Measurements from ENCODE around the gene MYO3B. TPM values are rescaled to one million over a fixed set of nuclear protein-coding genes. Genes with fewer than 3 reads are reported as not detected.
"Not testable (repeated sequence)": the region's sequence is repeated elsewhere in the genome, so short reads cannot be mapped to it uniquely, and the experiment has no call there.

The MYO3B gene
- total and polyA plus RNA-seq, 12 donors = 0.04 to 0.11 (median 0.06) TPM; not detected in 8

GRCh38 chr2:170467568-170468422, 289.8 kb downstream of the MYO3B start:
- H3K36me3 ChIP-seq (replicated peaks in 1 of 2) = no peaks in the 10 kb centered on the region
- intact Hi-C loops (cut with DNase I) = no loop called here
- H3K4me3 ChIP-seq = no peak overlapping the region
- H3K4me1 ChIP-seq (replicated peaks in 1 of 2) = no peaks in the 10 kb centered on the region
- no peak for TF ChIP-seq POLR2A (IDR thresholded peaks at IDR 0.05)
- TF ChIP-seq, protein P1, sequence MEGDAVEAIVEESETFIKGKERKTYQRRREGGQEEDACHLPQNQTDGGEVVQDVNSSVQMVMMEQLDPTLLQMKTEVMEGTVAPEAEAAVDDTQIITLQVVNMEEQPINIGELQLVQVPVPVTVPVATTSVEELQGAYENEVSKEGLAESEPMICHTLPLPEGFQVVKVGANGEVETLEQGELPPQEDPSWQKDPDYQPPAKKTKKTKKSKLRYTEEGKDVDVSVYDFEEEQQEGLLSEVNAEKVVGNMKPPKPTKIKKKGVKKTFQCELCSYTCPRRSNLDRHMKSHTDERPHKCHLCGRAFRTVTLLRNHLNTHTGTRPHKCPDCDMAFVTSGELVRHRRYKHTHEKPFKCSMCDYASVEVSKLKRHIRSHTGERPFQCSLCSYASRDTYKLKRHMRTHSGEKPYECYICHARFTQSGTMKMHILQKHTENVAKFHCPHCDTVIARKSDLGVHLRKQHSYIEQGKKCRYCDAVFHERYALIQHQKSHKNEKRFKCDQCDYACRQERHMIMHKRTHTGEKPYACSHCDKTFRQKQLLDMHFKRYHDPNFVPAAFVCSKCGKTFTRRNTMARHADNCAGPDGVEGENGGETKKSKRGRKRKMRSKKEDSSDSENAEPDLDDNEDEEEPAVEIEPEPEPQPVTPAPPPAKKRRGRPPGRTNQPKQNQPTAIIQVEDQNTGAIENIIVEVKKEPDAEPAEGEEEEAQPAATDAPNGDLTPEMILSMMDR (IDR thresholded peaks at IDR 0.05) = no peak
- H3K27ac ChIP-seq = no peak overlapping the region
- WGBS, 4 donors = 16 to 34% (median 17%) methylated on average over 1 of the region's 1 CpG
- no peaks in the 10 kb centered on the region for H3K27me3 ChIP-seq
- DNase-seq = no peak
- H3K9me3 ChIP-seq (replicated peaks in 1 of 3) = no peaks in the 10 kb centered on the region

GRCh38 chr2:170468557-170468956, 290.6 kb downstream of the MYO3B start:
- TF ChIP-seq, protein P1 (IDR thresholded peaks at IDR 0.05) = no peak
- H3K4me3 ChIP-seq = no peak overlapping the region
- H3K4me1 ChIP-seq (replicated peaks in 1 of 2) = no peaks in the 10 kb centered on the region
- no peaks in the 10 kb centered on the region for H3K27me3 ChIP-seq
- H3K36me3 ChIP-seq (replicated peaks in 1 of 2) = no peaks in the 10 kb centered on the region
- intact Hi-C loops (cut with DNase I) = no loop called here
- H3K9me3 ChIP-seq (replicated peaks in 1 of 3) = no peaks in the 10 kb centered on the region
- H3K27ac ChIP-seq = no peak overlapping the region
- 69 to 81% (median 76%) methylated on average over 4 of the region's 4 CpGs for WGBS, 4 donors
- no peak for DNase-seq

DNA sequence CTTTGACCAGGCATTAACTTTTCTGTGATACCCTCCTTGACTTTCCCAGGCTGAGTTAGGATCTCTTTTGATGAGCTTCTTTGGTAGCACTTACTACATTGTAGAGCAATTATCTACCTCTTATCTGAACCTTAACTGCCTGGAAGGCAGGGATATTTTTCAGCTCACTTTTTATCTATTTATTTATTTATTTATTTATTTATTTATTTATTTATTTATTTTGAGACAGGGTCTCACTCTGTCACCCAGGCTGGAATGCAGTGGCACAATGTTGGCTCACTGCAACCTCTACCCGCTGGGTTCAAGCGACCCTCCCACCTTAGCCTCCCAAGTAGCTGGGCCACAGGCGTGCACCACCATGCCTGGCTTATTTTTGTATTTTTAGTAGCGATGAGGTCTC, 294.6 kb downstream of the MYO3B start:
- DNase-seq; H3K9me3 ChIP-seq (replicated peaks in 1 of 3); intact Hi-C loops (cut with DNase I); H3K36me3 ChIP-seq (replicated peaks in 1 of 2); H3K4me1 ChIP-seq (replicated peaks in 1 of 2); H3K27ac ChIP-seq; H3K27me3 ChIP-seq; H3K4me3 ChIP-seq: not testable (repeated sequence)
- 81 to 99% (median 95%) methylated on average over 4 of the region's 4 CpGs for WGBS, 4 donors

GRCh38 chr2:170475878-170476277, 297.9 kb downstream of the MYO3B start:
- Histone ChIP-seq H3K27me3 (peaks cover 3% of the 10 kb centered on the region), H3K27ac (no peak overlapping the region), H3K36me3 (replicated peaks in 1 of 2) (no peaks in the 10 kb centered on the region), H3K4me3 (no peak overlapping the region), H3K9me3 (replicated peaks in 1 of 3) (no peaks in the 10 kb centered on the region), H3K4me1 (replicated peaks in 1 of 2) (no peaks in the 10 kb centered on the region)
- no peak for TF ChIP-seq POLR2A (IDR thresholded peaks at IDR 0.05)
- TF ChIP-seq, protein P1 (IDR thresholded peaks at IDR 0.05) = no peak
- no peak for DNase-seq
- intact Hi-C loops (cut with DNase I) = no loop called here
- 81 to 90% (median 83%) methylated on average over 6 of the region's 6 CpGs for WGBS, 4 donors

DNA sequence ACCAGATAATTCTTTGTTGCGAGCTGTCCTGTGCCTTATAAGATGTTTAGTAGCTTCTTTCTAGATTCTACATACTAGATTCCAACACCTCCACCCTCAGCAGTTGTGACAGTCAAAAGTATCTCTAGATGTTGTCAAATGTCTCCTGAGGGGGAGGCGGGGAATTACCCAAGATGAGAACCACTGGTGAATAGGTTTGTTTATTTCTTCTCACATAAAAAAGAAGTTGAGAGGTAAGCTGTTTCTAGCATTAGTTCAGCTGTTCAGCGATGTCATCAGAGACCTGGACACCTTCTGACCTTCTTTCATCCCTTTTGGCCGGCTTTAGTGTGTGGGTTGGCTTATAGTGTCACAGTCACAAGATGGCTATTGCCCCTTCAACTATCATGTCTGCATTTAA, 299.7 kb downstream of the MYO3B start:
- no peaks in the 10 kb centered on the region for H3K4me1 ChIP-seq (replicated peaks in 1 of 2)
- peaks cover 3% of the 10 kb centered on the region for H3K27me3 ChIP-seq
- intact Hi-C loops (cut with DNase I) = no loop called here
- H3K9me3 ChIP-seq (replicated peaks in 1 of 3) = no peaks in the 10 kb centered on the region
- no peak overlapping the region for H3K4me3 ChIP-seq
- DNase-seq = no peak
- whole genome bisulfite sequencing, 4 donors = 64 to 74% (median 70%) methylated on average over 4 of the region's 4 CpGs
- no peak overlapping the region for H3K27ac ChIP-seq
- TF ChIP-seq, protein P1 (IDR thresholded peaks at IDR 0.05) = no peak
- H3K36me3 ChIP-seq (replicated peaks in 1 of 2) = no peaks in the 10 kb centered on the region
